ENCODE measurements around the gene CACNB2.

DNA sequence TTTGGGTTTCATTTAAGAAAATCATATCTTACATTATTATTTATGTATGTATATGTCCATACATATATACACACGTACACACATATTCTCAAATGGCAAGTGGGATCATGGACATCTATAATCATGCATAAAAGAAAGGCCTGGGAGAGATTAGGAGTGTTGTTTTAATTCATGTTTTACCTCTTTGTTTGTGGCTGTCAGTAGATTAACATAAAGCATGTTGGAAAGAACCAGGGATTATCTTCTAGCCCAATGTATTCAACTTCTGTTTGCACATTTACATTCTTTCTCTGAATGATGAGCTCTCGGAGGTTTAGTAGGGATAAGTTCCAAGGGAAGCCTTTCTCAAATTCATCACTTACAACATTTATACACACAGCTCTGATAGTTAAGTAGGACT lies 319.8 kb downstream of the CACNB2 start:
- TF ChIP-seq POLR2A (IDR thresholded peaks at IDR 0.05; ENCODE audit: low read length) (no peak), GATA1 (IDR thresholded peaks at IDR 0.05; ENCODE audit: low read depth, low read length) (no peak)
